RWPE2 (cell line): Measurements from ENCODE around the gene UBXN4.

Experiments used
- ATAC-seq: fragments of 200-7000 bp; cut with Tn5 transposase; 3 replicates; pipeline ENCODE4 v1.9.1; 2021; ENCODE audit warnings: low read depth
- DNase-seq: peaks from one replicate; pipeline ENCODE4 v3.0.0-alpha.2; 2020; ENCODE audit warnings: low spot score
- H3K27ac ChIP-seq: fragments of 450-650 bp; 2 replicates; pipeline ENCODE4 v1.5.1; 2017; ENCODE audit warnings: mild to moderate bottlenecking; ENCODE audit not compliant: poor library complexity, severe bottlenecking
- H3K27me3 ChIP-seq: fragments of 250-450 bp; sonication (Bioruptor Pico); 2 replicates; pipeline ENCODE4 v1.5.1; 2021; ENCODE audit warnings: mild to moderate bottlenecking, moderate library complexity; ENCODE audit not compliant: insufficient read depth, poor library complexity, severe bottlenecking
- H3K36me3 ChIP-seq: fragments of 250-450 bp; sonication (Bioruptor Pico); 2 replicates; pipeline ENCODE4 v1.5.1; 2020; ENCODE audit warnings: low read depth, mild to moderate bottlenecking, moderate library complexity
- H3K4me1 ChIP-seq: fragments of 250-450 bp; sonication (Bioruptor Pico); 2 replicates; pipeline ENCODE4 v1.5.1; 2021; ENCODE audit warnings: mild to moderate bottlenecking, moderate library complexity; ENCODE audit not compliant: insufficient read depth, poor library complexity, severe bottlenecking
- H3K4me3 ChIP-seq: fragments of 250-450 bp; sonication (Bioruptor Pico); 2 replicates; pipeline ENCODE4 v1.5.1; 2021; ENCODE audit warnings: mild to moderate bottlenecking, moderate library complexity; ENCODE audit not compliant: severe bottlenecking
- H3K9me3 ChIP-seq: fragments of 250-450 bp; sonication (Bioruptor Pico); 2 replicates; pipeline ENCODE4 v1.5.1; 2021; ENCODE audit warnings: mild to moderate bottlenecking, moderate library complexity; ENCODE audit not compliant: severe bottlenecking
- CTCF ChIP-seq: fragments of 450-650 bp; IDR thresholded peaks from one replicate; pipeline ENCODE4 v1.5.1; 2017; ENCODE audit warnings: mild to moderate bottlenecking, moderate library complexity; ENCODE audit not compliant: poor library complexity, severe bottlenecking

Gene UBXN4

DNA sequence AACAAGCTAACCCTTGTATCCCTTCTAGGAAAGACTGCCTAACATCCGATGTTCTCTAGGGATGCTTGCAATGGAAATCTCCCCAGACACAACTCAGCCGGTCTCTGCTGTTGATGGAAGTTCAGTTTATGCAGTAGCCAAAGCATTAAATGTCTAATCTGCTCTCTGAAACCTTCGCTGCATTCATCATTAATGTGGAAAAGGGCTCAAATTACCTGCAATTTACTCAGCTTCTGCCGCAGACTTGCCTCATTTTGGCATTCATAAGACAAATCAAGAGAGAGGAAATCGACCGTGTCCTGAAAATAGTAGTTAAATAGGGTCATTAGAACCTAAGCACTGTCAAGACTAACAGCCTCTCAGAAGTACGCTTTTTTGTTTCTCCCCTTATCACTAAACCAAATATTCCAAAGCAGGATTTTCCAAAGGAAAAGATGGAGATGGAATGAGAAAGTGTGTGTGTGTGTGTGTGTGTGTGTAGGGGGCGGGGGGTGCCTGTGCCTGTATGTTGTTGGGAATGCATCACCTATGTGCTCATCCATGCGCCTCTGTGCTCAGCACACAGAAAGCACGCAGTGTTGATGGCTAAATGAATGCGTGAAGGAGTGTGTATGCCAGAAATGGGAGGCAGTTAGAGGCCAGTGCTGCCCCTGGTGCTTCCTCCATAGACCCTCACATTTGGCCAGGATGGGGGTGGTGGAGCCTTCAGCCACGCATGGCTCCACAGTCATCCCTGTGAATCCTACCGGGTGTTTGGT, 87.9 kb downstream of the UBXN4 start:
- no peaks in the 10 kb centered on the region for H3K9me3 ChIP-seq
- DNase-seq (no peak), ATAC-seq (no peak)
- H3K27ac ChIP-seq = no peak overlapping the region
- H3K4me3 ChIP-seq = no peak overlapping the region
- no peaks in the 10 kb centered on the region for H3K4me1 ChIP-seq
- H3K27me3 ChIP-seq = no peaks in the 10 kb centered on the region
- no peaks in the 10 kb centered on the region for H3K36me3 ChIP-seq
- no peak for TF ChIP-seq CTCF

DNA sequence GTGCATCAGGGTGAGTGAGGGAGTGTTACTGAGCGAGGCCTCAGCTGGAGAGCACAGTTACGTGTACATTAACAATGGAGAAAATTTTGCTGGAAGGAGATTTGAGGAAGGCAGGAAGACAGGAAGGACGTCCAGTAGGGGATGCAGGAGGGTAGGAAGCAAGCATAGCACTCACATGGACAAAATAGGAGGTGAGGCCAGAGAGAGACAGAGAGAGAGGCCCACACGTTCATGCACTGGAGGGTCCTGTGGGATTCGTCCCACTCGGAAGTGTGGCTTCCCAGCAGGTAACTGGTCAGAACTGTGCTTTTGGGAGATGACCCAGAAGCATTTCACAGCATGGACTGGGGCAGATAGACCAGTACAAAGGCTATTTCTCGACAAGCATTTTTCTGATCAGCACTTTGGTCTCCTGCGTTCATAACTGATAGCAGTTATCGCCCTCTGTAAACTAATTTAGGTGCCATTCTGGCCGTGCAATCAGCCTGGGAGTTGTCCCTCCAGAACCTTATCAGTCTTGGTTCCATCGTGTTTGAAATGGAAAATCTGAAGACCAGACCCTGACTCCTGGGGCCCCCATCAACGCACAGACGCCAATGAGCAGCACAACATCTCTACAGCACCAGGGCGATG, 89.6 kb downstream of the UBXN4 start:
- no peaks in the 10 kb centered on the region for H3K4me1 ChIP-seq
- no peak for ATAC-seq
- no peak overlapping the region for H3K27ac ChIP-seq
- no peaks in the 10 kb centered on the region for H3K36me3 ChIP-seq
- H3K27me3 ChIP-seq = no peaks in the 10 kb centered on the region
- TF ChIP-seq CTCF = no peak
- no peaks in the 10 kb centered on the region for H3K9me3 ChIP-seq
- no peak for DNase-seq
- H3K4me3 ChIP-seq = no peak overlapping the region

- Histone ChIP-seq H3K4me1 (no peaks in the 10 kb centered on the region), H3K4me3 (no peak overlapping the region), H3K9me3 (no peaks in the 10 kb centered on the region), H3K27ac (no peak overlapping the region), H3K36me3 (no peaks in the 10 kb centered on the region), H3K27me3 (no peaks in the 10 kb centered on the region)
- ATAC-seq (no peak), DNase-seq (no peak)
- TF ChIP-seq CTCF = no peak
Observed at GRCh38 chr2:135832891-135833290, 91.2 kb downstream of the UBXN4 start.
